Cortex of kidney (tissue), 1 donor: Measurements from ENCODE around the gene POLD4.

ENCODE experiments used
- DNase-seq: peaks from one replicate; lab custom pipeline; 2025; lab: John Stamatoyannopoulos, UW

POLD4 gene

GRCh38 chr11:67371189-67371910 is 18.0 kb upstream of the POLD4 start:
- no peak for DNase-seq

DNA sequence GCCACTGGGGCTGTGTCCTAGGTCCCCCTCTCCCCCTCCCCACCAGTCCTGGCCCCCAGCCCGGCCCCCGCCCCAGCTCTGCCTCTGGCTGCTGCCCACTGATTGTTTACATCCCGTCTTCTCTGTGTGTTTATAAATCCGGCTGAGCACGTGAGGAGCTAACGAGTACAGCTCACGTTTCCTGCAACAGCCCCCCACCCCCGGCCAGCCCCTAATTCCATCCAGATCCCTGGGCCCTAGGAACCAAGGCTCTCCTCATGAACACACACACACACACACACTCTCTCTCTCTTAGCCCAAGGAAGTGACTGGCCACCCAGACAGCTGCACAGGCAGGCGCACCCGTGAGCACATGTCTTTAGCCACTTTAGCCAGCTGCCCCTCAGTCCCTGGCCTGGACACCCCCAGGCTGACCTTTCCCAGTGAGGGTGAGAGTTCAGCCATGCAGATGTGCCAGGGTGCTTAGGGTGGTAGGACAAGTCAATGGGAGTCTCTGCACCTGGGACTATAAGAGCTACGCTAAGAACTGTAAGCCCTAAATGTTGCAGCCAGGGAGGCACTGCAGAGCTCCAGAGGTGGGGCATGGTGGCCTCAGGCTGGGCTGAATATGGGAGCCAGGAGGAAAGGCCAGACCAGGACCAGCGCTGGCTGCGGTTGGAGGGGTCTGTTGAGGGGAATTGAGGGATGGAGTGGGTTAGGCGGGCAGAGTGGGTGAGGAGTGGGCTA is 17.2 kb upstream of the POLD4 start:
- DNase-seq, result no peak

DNA sequence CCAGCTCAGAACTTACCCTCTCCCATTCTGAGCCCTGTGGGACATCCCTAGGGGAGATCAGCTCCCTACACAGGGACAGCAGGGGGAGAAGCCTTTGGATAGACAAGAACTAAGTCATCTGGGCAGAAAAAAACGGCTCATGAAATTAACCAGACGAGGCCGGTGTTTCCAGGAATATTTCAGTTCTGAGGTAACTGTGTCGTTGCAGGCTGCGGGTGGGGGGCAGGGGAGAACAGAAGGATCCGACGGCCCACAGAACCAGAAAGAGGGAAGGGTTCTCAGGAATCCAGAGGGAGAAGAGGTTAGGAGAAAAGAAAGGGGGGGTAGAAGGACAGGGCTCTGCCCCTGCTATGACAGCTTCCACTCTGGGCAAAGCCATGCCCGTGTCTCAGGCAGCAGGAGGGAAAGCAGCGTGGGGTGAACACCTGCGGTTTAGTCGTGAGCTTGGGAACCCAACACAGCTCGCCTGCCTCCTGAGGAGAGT is 16.5 kb upstream of the POLD4 start:
- DNase-seq, result no peak

GRCh38 chr11:67369275-67369674 is 15.9 kb upstream of the POLD4 start:
- no peak for DNase-seq

DNA sequence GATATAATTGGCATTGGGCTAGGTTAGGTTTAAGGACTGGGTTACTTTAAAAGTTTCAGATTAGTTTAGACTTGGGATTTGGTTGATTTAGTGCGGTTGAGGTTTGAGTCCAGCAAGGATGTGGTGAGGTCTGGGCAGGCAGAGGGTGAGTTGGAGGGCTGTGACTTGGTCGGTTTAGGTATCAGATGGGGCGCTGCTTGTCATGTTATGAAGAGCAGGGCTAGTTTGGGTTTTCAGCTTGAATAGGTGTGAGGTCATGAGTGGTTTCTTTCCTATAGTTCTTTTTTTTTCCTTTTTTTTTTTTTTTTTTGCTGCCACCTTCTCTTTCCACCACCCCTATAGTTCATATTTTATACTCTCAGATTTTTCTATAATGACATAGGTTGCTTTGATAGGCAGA is 15.3 kb upstream of the POLD4 start:
- no peak for DNase-seq

- DNase-seq, result no peak
These were observed 14.4 kb upstream of the POLD4 start for GRCh38 chr11:67367761-67368227.

GRCh38 chr11:67366961-67367760 is 13.8 kb upstream of the POLD4 start:
- DNase-seq, result no peak

DNA sequence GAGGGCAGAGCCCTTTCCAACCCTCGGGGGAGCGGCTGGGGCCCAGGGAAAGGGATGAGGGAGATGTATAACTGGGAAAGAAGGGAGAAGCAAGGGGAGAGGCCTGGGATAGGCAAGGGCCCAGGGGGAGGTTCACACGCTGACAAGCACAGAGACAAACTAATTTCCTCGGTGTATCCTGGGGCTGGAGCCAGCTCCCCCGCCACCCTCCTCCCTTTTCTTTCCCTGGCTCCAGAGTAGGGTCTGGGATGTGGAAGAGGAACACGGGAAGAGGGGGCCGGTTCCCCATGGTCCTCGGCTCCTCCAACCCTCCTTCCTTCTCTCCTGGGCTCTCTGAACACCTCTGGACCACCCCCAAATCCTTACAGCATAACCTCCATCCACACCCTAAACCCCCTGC is 13.2 kb upstream of the POLD4 start:
- no peak for DNase-seq

DNA sequence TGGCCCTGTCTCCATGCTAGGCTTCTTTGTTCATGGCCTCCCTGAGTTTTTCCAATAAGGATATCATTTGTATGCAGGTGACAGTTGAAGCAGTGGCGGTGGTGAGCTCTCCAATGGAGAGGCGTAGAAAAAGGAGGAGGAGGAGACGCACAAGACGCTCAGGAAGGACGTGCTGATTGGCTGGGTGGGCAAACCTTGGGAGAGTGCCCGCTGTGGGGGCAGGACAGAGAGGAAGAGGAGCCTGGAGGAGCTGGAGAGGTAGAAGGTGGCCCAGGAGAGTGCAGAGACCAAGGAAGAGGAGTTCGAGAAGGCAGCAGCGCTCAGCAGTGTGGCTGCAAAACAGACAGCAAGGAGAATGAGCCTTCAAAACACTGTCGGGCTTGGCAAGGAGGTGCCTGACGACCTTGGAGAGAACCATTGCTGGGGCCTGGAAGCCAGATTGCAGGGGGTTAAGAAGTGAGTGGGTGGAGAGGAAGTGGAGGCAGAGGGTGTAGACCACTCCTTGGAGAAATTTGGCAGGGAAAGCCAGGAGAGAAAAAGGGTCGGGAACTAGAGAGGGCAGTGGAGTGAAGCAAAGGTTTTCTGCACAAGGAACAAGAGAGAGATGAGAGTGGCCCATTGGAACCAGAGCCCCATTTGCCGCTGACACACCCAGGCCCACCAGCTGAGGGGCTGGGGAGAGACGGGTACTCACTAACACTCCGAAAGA is 12.5 kb upstream of the POLD4 start:
- DNase-seq, result no peak

GRCh38 chr11:67364783-67365722 is 11.7 kb upstream of the POLD4 start:
- DNase-seq, result no peak

DNA sequence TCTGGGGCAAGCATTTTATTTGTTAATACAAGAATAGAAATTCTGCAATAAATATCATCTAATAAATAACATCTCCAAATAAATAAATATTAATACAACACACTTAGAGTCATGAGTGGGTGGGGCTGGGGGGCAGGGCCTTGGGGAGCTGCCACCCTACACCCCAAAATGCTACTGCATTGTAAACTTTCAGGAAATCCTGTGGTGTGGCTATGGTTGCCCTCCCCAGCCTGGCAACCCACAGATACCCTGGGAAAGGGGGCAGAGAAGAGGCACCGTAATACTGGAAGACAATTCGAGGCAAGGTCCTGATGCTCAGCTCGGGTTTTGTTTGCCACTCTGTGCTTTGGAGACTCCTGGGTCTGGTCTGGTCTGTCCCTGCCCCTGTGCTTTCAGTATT is 10.8 kb upstream of the POLD4 start:
- DNase-seq, result no peak

DNA sequence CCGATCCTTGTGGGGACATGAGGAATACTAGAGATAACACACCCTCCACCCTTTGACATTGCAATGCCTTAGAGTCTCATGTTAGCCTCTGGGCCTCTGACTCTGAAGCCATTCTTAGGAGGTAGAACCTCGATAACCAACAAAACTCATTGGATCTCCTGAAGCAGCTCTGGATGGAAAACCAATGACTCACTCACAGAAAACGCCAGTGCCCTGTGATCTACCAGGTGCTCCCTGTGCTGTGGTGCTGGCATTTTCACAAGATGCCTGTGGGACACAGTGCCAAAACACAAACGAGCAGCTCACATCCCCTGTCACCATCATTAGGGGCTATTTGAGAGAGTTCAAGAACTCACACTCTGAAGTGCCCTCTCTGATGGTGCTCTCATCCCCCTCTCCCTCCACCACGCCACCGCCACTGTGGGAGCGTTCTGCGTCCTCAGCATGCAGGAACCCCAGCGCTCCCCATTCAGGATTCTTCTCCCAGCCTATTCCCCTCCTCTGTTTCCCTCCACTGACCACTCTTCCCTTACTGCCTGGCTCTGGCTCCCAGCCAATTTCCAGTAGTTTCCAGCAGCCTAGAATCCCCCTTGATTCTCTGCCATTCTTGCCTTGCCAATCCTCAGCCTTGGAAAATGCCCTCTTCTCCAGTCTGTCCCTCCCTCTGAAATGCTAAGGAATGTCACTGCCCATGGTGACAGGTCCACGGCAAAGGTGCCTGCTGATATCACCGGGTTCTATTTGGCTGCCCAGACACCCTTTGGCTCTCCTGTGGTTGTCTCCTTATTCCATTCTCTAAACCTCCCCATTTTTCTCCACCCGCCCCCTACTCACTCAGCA is 4.7 kb upstream of the POLD4 start:
- DNase-seq, result no peak

DNA sequence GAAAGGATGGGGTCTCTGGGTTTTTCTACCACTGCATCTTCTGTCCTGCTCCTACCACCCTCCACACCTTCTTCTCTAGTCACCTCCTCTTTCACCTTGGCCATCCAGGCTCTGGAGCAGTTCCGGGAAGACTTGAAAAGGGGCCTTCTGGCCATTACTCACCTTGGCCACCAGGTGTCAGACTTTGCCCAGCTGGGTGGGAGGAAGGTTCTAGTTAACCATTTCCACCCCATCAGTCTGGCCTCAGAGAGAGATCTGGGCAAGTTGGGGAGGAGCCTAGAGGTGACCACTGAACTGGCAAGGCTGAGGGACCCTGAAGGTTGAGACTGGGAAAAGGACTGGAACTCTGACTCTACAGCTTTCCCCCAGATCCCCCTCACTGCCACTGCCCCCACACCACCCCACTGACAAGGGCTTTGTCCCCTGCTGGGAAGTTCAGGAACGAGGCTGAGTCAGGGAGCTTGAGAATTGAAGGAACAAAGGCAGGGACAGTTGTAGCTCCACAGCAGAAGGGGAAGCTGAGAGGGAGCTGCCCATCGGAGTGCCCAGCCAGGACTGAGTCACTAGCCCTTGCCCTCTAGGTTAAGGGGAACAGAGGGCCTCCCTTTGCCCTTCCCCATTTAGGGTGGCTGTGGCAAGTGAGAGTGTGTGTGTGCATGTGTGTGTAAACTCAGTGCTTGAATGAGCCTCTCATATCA is 3.7 kb upstream of the POLD4 start:
- no peak for DNase-seq

DNA sequence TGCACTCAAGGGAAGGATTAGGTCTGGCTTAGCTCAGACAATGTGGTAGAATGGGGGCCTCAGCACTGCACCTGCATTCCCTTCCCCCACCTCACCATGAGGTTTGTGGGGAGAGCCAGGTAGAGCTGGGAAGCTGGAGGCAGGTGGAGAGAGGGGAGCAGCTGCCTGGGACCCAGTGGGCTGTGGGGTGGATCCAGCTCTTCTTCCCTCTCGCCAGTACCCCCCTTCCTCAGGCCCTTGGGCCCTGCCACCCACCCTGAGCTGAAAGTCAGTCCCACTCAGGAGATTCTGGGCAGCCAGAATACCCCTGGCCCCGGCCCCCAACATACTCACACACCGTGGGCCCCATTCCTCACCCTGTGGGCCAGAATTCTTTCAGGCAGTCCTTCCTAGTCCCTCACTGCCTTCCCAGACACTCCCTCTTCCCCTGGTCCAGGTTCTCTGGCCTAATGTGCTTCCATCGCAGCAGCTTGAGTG is 3.1 kb upstream of the POLD4 start:
- no peak for DNase-seq

DNA sequence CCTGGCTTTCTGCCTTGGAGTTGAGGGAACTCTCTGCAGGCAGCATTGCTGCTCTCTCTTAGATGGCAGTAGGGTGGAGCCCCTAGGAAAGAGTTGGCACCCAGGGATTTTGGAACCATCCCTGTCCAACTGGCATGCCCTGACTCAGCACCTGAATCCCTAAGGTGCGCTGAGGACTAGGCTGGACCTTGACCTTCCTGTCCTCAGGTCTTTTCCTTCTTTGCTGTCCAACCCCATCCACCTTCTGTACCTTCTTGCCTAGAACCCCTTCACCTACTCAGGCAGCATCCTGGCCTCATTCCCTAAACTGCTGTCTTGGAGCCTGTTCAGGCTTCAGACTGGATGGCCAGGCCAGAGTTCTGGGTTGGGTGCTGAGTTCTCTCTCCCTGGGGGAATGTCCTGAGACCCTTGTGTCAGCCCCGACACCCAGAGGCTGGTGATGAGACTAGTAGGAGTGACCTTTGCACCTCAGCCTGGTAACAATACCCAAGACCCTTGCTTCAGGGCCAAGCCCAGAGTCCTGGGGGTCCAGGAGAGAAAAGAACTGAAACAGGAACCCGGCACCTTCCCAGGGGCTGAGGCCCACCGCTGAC is 2.5 kb upstream of the POLD4 start:
- DNase-seq, result no peak

DNA sequence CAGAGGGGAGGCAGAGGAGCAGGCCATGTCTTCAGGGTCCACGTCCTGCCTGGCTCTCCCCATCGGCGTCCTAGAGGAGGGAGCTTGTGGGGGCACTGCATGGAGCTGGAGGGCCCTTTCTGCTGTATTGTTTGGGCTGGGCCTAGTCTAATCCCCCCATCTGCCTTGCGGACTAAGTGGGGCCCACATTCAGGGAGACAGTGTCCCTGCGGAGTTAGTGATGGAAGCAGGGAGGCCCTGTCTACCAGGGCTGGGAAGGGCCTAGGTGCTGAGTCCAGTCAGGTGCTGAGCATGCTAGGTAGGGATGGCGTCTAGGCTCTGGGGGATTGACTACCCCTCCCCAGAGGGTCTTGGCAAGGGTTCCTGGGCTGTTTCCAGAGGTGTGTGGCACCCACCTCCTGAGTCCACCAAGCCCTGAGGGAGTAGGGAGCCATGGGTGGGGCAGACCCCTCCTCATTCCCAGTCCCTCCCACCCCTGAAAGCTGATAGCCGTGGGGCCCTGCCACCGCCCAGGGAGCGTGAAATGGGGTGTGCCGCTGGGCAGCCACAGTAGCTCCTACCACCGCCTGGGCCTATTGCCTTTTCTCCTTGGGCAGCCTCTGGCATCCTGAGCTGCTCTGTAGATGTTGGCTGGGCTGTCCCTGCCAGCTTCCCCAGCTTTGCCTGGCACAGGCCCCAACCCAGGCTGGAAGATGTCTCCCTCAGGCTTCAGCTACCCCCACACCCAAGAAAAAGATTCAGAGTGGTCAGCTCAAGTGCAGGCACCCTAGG is 1.9 kb upstream of the POLD4 start:
- no peak for DNase-seq

GRCh38 chr11:67354075-67355022 is 1.0 kb upstream of the POLD4 start:
- DNase-seq, result no peak
